ENCODE results near the gene TUBGCP6. TPM values are rescaled to one million over a fixed set of nuclear protein-coding genes. Genes with fewer than 3 reads are reported as not detected.
"Not testable (repeated sequence)": the region's sequence is repeated elsewhere in the genome, so short reads cannot be mapped to it uniquely, and the experiment has no call there.

TUBGCP6 gene
- total RNA-seq, 1 donor from 2014 or later: 103 TPM

- no peak for DNase-seq
- peak within 1 kb of the TSS; percentile 64 for H3K4me3 Mint-ChIP-seq
- H3K9me3 Mint-ChIP-seq: no peaks in the 10 kb centered on the region
- CTCF ChIA-PET: interaction anchor here (1.1 kb wide), 1 partner anchor 20 kb away, joined by 3 read pairs; no protein-coding TSS in a partner anchor
- TF ChIP-seq CTCF (IDR thresholded peaks at IDR 0.05): no peak
- H3K4me1 Mint-ChIP-seq: peaks cover 27% of the 10 kb centered on the region
- intact Hi-C loops (cut with micrococcal nuclease): no loop called here
- H3K27me3 Mint-ChIP-seq: peaks cover 23% of the 10 kb centered on the region
- ATAC-seq (ENCODE audit: low read depth): no peak
- no peaks in the 10 kb centered on the region for H3K36me3 Mint-ChIP-seq (ENCODE audit: low read depth)
- POLR2A ChIA-PET: interaction anchor here (0.7 to 6.6 kb wide), 2 partner anchors 21 to 33 kb away, joined by 3 to 80 read pairs; no protein-coding TSS in a partner anchor
- no peak within 1 kb of the TSS for H3K27ac Mint-ChIP-seq
Observed at GRCh38 chr22:50170453-50171318, 74.1 kb downstream of the TUBGCP6 start, which contains the start of gene PANX2. Gene PANX2 (plus strand): TSS chr22:50170731. CDS start chr22:50170731, 0 bp downstream.

- Mint-ChIP-seq H3K4me1 (peaks cover 27% of the 10 kb centered on the region), H3K4me3 (peak overlapping the region; percentile 55), H3K36me3 (ENCODE audit: low read depth) (no peaks in the 10 kb centered on the region), H3K9me3 (no peaks in the 10 kb centered on the region), H3K27me3 (peaks cover 28% of the 10 kb centered on the region), H3K27ac (no peak overlapping the region)
- ATAC-seq (ENCODE audit: low read depth) (peak; percentile 55), DNase-seq (no peak)
- intact Hi-C loops (cut with micrococcal nuclease): no loop called here
- ChIA-PET CTCF (no interaction called here), POLR2A (no interaction called here)
- TF ChIP-seq CTCF (IDR thresholded peaks at IDR 0.05): no peak
Observed at GRCh38 chr22:50169774-50170341, 75.0 kb downstream of the TUBGCP6 start.

- H3K27me3 Mint-ChIP-seq: peaks cover 28% of the 10 kb centered on the region
- peak overlapping the region; percentile 73 for H3K4me3 Mint-ChIP-seq
- H3K9me3 Mint-ChIP-seq: no peaks in the 10 kb centered on the region
- DNase-seq (no peak), ATAC-seq (ENCODE audit: low read depth) (no peak)
- peaks cover 27% of the 10 kb centered on the region for H3K4me1 Mint-ChIP-seq
- TF ChIP-seq CTCF (IDR thresholded peaks at IDR 0.05): no peak
- ChIA-PET CTCF (no interaction called here), POLR2A (no interaction called here)
- intact Hi-C loops (cut with micrococcal nuclease): no loop called here
- no peak overlapping the region for H3K27ac Mint-ChIP-seq
- H3K36me3 Mint-ChIP-seq (ENCODE audit: low read depth): no peaks in the 10 kb centered on the region
Observed at GRCh38 chr22:50169181-50169759, 75.6 kb downstream of the TUBGCP6 start.

GRCh38 chr22:50168490-50169180 lies 76.2 kb downstream of the TUBGCP6 start:
- POLR2A ChIA-PET; H3K27ac Mint-ChIP-seq; H3K36me3 Mint-ChIP-seq (ENCODE audit: low read depth); H3K9me3 Mint-ChIP-seq; ATAC-seq (ENCODE audit: low read depth); intact Hi-C loops (cut with micrococcal nuclease); CTCF ChIA-PET; DNase-seq: not testable (repeated sequence)
- peaks cover 28% of the 10 kb centered on the region for H3K27me3 Mint-ChIP-seq
- H3K4me3 Mint-ChIP-seq: peak overlapping the region; percentile 73
- peaks cover 25% of the 10 kb centered on the region for H3K4me1 Mint-ChIP-seq

GRCh38 chr22:50167689-50168489 lies 76.9 kb downstream of the TUBGCP6 start:
- ChIA-PET CTCF (no interaction called here), POLR2A (interaction anchor here (0.6 kb wide), 1 partner anchor 373 kb away, joined by 6 read pairs; no protein-coding TSS in a partner anchor)
- no peak overlapping the region for H3K27ac Mint-ChIP-seq
- no peak overlapping the region for H3K4me3 Mint-ChIP-seq
- H3K36me3 Mint-ChIP-seq (ENCODE audit: low read depth): no peaks in the 10 kb centered on the region
- intact Hi-C loops (cut with micrococcal nuclease): no loop called here
- ATAC-seq (ENCODE audit: low read depth): no peak
- peaks cover 30% of the 10 kb centered on the region for H3K27me3 Mint-ChIP-seq
- DNase-seq: no peak
- H3K4me1 Mint-ChIP-seq: peaks cover 17% of the 10 kb centered on the region
- TF ChIP-seq CTCF (IDR thresholded peaks at IDR 0.05): no peak
- H3K9me3 Mint-ChIP-seq: no peaks in the 10 kb centered on the region

Data from activated B cell treated with CpG ODN at 0.5 μM for 24 hours (primary cell).